Keratinocyte (primary cell): ENCODE measurements around the gene RAB35. TPM values are rescaled to one million over a fixed set of nuclear protein-coding genes. Genes with fewer than 3 reads are reported as not detected.

Experiments used
- DNase-seq: peaks from one replicate; pipeline ENCODE4 v3.0.0-alpha.2; 2011; ENCODE audit warnings: low read depth, missing footprints, low spot score
- FAIRE-seq: peaks from 2 replicates; lab custom pipeline; 2011; peaks lifted over from hg19 to GRCh38; lab: Jason Lieb, UNC
- H2AFZ ChIP-seq: 2 replicates; pipeline ENCODE4 v1.6.0; 2012; ENCODE audit warnings: low read length, control low read depth, inconsistent platforms; ENCODE audit not compliant: control insufficient read depth
- H3K27ac ChIP-seq: 2 replicates; pipeline ENCODE4 v1.5.1; 2011; ENCODE audit warnings: low read length; ENCODE audit not compliant: control insufficient read depth, insufficient read depth
- H3K27me3 ChIP-seq: 3 replicates; pipeline ENCODE4 v1.6.0; 2011; ENCODE audit warnings: low read length; ENCODE audit not compliant: control insufficient read depth, insufficient read depth; ENCODE audit errors: extremely low read depth
- H3K36me3 ChIP-seq, 2 experiments: 2 replicates in 1 of 2; 3 replicates in 1 of 2; pipeline ENCODE4 v1.5.1; 2011; ENCODE audit warnings: low read length in 2 of 2, mild to moderate bottlenecking in 1 of 2; ENCODE audit not compliant: control insufficient read depth in 2 of 2, insufficient read depth in 2 of 2; ENCODE audit errors: extremely low read depth in 1 of 2
- H3K4me1 ChIP-seq: 3 replicates; pipeline ENCODE4 v1.5.1; 2011; ENCODE audit warnings: low read length; ENCODE audit not compliant: control insufficient read depth, insufficient read depth; ENCODE audit errors: extremely low read depth
- H3K4me2 ChIP-seq: 3 replicates; pipeline ENCODE4 v1.6.0; 2011; ENCODE audit warnings: low read depth, low read length; ENCODE audit not compliant: control insufficient read depth, insufficient read depth; ENCODE audit errors: extremely low read depth
- H3K4me3 ChIP-seq, 3 experiments: fragments of 200-600 bp in 1 of 3; sonication (generic) in 1 of 3; 2 replicates in 2 of 3; 3 replicates in 1 of 3; pipeline ENCODE4 v1.5.1; 2011 to 2016; ENCODE audit warnings: low read length in 3 of 3, mild to moderate bottlenecking in 3 of 3, control low read depth in 2 of 3, inconsistent platforms in 1 of 3, low read depth in 1 of 3, mixed read lengths in 1 of 3, mixed run types in 1 of 3, moderate library complexity in 1 of 3; ENCODE audit not compliant: control insufficient read depth in 2 of 3, insufficient read depth in 2 of 3; ENCODE audit errors: extremely low read depth in 1 of 3
- H3K79me2 ChIP-seq: 2 replicates; pipeline ENCODE4 v1.6.0; 2012; ENCODE audit warnings: low read length; ENCODE audit not compliant: control insufficient read depth, insufficient read depth
- H3K9ac ChIP-seq: 3 replicates; pipeline ENCODE4 v1.6.0; 2011; ENCODE audit warnings: low read length; ENCODE audit not compliant: control insufficient read depth, insufficient read depth; ENCODE audit errors: extremely low read depth
- H3K9me1 ChIP-seq: 3 replicates; pipeline ENCODE4 v1.6.0; 2011; ENCODE audit warnings: low read length; ENCODE audit not compliant: control insufficient read depth, insufficient read depth; ENCODE audit errors: extremely low read depth
- H3K9me3 ChIP-seq: 2 replicates; pipeline ENCODE4 v1.5.1; 2012; ENCODE audit warnings: low read depth, low read length; ENCODE audit not compliant: control insufficient read depth
- H4K20me1 ChIP-seq: 3 replicates; pipeline ENCODE4 v1.6.0; 2011; ENCODE audit warnings: low read length; ENCODE audit not compliant: control insufficient read depth, insufficient read depth; ENCODE audit errors: extremely low read depth
- CTCF ChIP-seq, 3 experiments: IDR thresholded peaks in 1 of 3; conservative IDR thresholded peaks in 1 of 3; optimal IDR thresholded peaks in 1 of 3; 2 replicates in 2 of 3; 3 replicates in 1 of 3; pipeline versions ENCODE3 to v1.5.1; 2011; ENCODE audit warnings: low read length in 3 of 3, mild to moderate bottlenecking in 3 of 3, moderate library complexity in 2 of 3, control low read depth in 1 of 3, inconsistent platforms in 1 of 3; ENCODE audit not compliant: insufficient read depth in 2 of 3; ENCODE audit errors: extremely low read depth in 1 of 3
- EZH2 ChIP-seq: IDR thresholded peaks from one replicate; pipeline ENCODE4 v1.6.1; 2012; ENCODE audit warnings: inconsistent platforms, mild to moderate bottlenecking, low read length, moderate library complexity
- dilution Hi-C: fragments of 300-500 bp; cut with MboI; formaldehyde crosslinking; loops from one replicate; pipeline ENCODE4 v1.7.0; 2020; ENCODE audit warnings: low sequenced_read_pairs; ENCODE audit not compliant: extremely low pct_ligation_motif_present
- polyA plus RNA-seq, 5 experiments: library from polyadenylated mRNA; depleted of rRNA in 3 of 5; stranded (reverse) in 3 of 5; stranded (forward) in 1 of 5; unstranded in 1 of 5; fragments of >200 nt; gene quantifications; 1 replicate in 1 of 5; 2 replicates in 3 of 5; 3 replicates in 1 of 5; pipeline versions ENCODE4 v1.2.1 to v1.2.3, GENCODE V29; 2011 to 2012; ENCODE audit warnings: missing spikeins in 2 of 5, low read depth in 1 of 5, low replicate concordance in 1 of 5

Gene RAB35
- polyA plus RNA-seq, 1 donor (not counting 4 experiments of a cell fraction or from before 2014, with no cell fraction given) = 68.4 TPM

GRCh38 chr12:120062976-120063579 lies 53.5 kb downstream of the RAB35 start:
- TF ChIP-seq EZH2 (no peak), CTCF (optimal IDR thresholded peaks at IDR 0.05 in 1 of 3, IDR thresholded peaks at IDR 0.05 in 1 of 3, conservative IDR thresholded peaks at IDR 0.05 in 1 of 3; ENCODE audit: extremely low read depth in 1 of 3, insufficient read depth in 2 of 3, low read length in 3 of 3) (no peak)
- dilution Hi-C loops = no loop called here

GRCh38 chr12:120061575-120062214 lies 54.9 kb downstream of the RAB35 start:
- Histone ChIP-seq H2AFZ (no peak overlapping the region), H3K9me1 (no peaks in the 10 kb centered on the region), H3K36me3 (no peaks in the 10 kb centered on the region), H3K4me3 (no peak overlapping the region), H3K27me3 (no peaks in the 10 kb centered on the region), H4K20me1 (no peaks in the 10 kb centered on the region), H3K27ac (no peak overlapping the region), H3K79me2 (no peaks in the 10 kb centered on the region), H3K4me1 (peaks cover 11% of the 10 kb centered on the region), H3K9ac (no peak overlapping the region), H3K4me2 (no peak overlapping the region), H3K9me3 (no peaks in the 10 kb centered on the region)
- FAIRE-seq (no peak), DNase-seq (no peak)
- no peak for TF ChIP-seq CTCF (optimal IDR thresholded peaks at IDR 0.05 in 1 of 3, IDR thresholded peaks at IDR 0.05 in 1 of 3, conservative IDR thresholded peaks at IDR 0.05 in 1 of 3; ENCODE audit: extremely low read depth in 1 of 3, insufficient read depth in 2 of 3, low read length in 3 of 3)
- TF ChIP-seq EZH2 = no peak
- dilution Hi-C loops = no loop called here

More at GRCh38 chr12:120062976-120063579, 53.5 kb downstream of the RAB35 start:
- H3K4me3 ChIP-seq = no peak overlapping the region
- H3K9ac ChIP-seq = no peak overlapping the region
- DNase-seq (no peak), FAIRE-seq (no peak)
- no peaks in the 10 kb centered on the region for H3K9me3 ChIP-seq
- H3K4me2 ChIP-seq = no peak overlapping the region
- H3K27ac ChIP-seq = no peak overlapping the region
- no peaks in the 10 kb centered on the region for H3K36me3 ChIP-seq
- H3K27me3 ChIP-seq = no peaks in the 10 kb centered on the region
- H3K9me1 ChIP-seq = no peaks in the 10 kb centered on the region
- H3K79me2 ChIP-seq = no peaks in the 10 kb centered on the region
- H4K20me1 ChIP-seq = no peaks in the 10 kb centered on the region
- no peak overlapping the region for H2AFZ ChIP-seq
- H3K4me1 ChIP-seq = peaks cover 12% of the 10 kb centered on the region
